IgD-negative memory B cell (primary cell): ENCODE data around the gene ETV3L. TPM values are rescaled to one million over a fixed set of nuclear protein-coding genes. Genes with fewer than 3 reads are reported as not detected.

Experiments used
- H3K27ac Mint-ChIP-seq, 3 donors: one replicate each; pipeline ENCODE4 v1.8.0; 2020 to 2022; ENCODE audit warnings: mild to moderate bottlenecking in 3 of 3, mixed read lengths in 3 of 3, moderate library complexity in 1 of 3
- H3K27me3 Mint-ChIP-seq: one replicate; pipeline ENCODE4 v1.8.0; 2021; ENCODE audit warnings: mixed read lengths
- H3K36me3 Mint-ChIP-seq: one replicate; pipeline ENCODE4 v1.8.0; 2020; ENCODE audit warnings: mild to moderate bottlenecking, mixed read lengths
- H3K4me1 Mint-ChIP-seq, 3 donors: one replicate each; pipeline ENCODE4 v1.8.0; 2020 to 2022; ENCODE audit warnings: mixed read lengths in 3 of 3, mild to moderate bottlenecking in 1 of 3
- H3K4me3 Mint-ChIP-seq, 4 donors: one replicate each; pipeline ENCODE4 v1.8.0; 2020 to 2022; ENCODE audit warnings: mild to moderate bottlenecking in 4 of 4, mixed read lengths in 4 of 4, moderate library complexity in 3 of 4
- H3K9me3 Mint-ChIP-seq, 3 donors: one replicate each; pipeline ENCODE4 v1.8.0; 2020 to 2021; ENCODE audit warnings: mixed read lengths in 3 of 3, mild to moderate bottlenecking in 1 of 3
- polyA plus RNA-seq: library from polyadenylated mRNA; unstranded; fragments of 300-500 nt; fragmentation: Illumina TruSeq; gene quantifications from one replicate; pipeline ENCODE4 v1.2.3, GENCODE V29; 2021

ETV3L gene
- polyA plus RNA-seq, 1 donor from 2014 or later: not detected

- Mint-ChIP-seq H3K36me3 (peaks cover 3% of the 10 kb centered on the region), H3K27ac (no peak overlapping the region), H3K4me3 (no peak overlapping the region), H3K27me3 (peaks cover 2% of the 10 kb centered on the region), H3K4me1 (peaks cover 4 to 9% (median 7%) of the 10 kb centered on the region in 3 donors), H3K9me3 (no peaks in the 10 kb centered on the region)
Observed at GRCh38 chr1:157115429-157115838, 15.8 kb upstream of the ETV3L start.

GRCh38 chr1:157114183-157115121 lies 14.8 kb upstream of the ETV3L start:
- Mint-ChIP-seq H3K27me3 (peaks cover 9% of the 10 kb centered on the region), H3K4me1 (peaks cover 4 to 9% (median 7%) of the 10 kb centered on the region in 3 donors), H3K9me3 (no peaks in the 10 kb centered on the region), H3K27ac (peak overlapping the region in 1 of 3 donors; percentile 19), H3K36me3 (peaks cover 3% of the 10 kb centered on the region), H3K4me3 (no peak overlapping the region)

DNA sequence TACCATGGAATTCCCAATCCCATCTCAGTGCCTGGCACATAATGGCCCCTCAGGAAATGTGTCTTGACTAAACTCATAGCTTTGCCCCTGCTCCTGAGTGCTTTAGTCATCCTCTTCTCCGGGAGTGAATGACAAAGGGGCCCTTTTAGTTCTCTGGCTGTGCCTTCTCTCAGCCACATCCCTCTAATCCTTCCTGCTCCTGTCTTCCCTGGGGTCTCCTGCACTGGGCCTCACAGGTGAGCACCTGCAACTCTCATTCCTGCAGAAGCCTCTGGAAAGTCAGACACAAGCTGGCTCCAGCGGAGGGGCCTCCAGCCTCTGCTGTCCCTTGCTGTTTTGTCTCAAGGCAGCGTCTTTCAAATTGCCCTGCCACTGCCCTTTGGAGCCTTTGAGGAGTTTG lies 14.0 kb upstream of the ETV3L start:
- H3K27ac Mint-ChIP-seq: no peak overlapping the region
- H3K4me1 Mint-ChIP-seq: peaks cover 4 to 9% (median 7%) of the 10 kb centered on the region in 3 donors
- no peak overlapping the region for H3K4me3 Mint-ChIP-seq
- no peaks in the 10 kb centered on the region for H3K9me3 Mint-ChIP-seq
- peaks cover 3% of the 10 kb centered on the region for H3K36me3 Mint-ChIP-seq
- peaks cover 16% of the 10 kb centered on the region for H3K27me3 Mint-ChIP-seq

DNA sequence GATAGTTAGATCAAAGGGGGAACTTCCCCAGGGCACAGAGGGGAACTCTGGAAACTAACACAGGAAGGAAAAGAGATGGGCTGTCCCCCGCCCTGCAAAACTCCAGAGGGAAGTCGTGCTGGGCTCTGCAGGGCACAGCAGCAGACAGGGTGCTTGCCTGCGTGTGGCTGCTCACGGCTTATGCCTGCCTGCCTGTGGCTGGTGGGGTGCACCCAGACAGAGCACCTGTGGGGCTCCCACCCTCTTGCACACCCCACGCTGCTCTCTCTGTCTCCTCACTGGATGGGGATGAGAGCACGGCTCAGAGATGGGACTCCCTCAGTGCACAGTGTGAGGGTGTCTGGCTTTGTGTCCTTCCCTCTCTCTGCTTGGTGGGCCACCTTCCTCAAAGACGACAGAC lies 13.5 kb upstream of the ETV3L start:
- Mint-ChIP-seq H3K27ac (no peak overlapping the region), H3K4me1 (peaks cover 4 to 9% (median 7%) of the 10 kb centered on the region in 3 donors), H3K9me3 (no peaks in the 10 kb centered on the region), H3K27me3 (peaks cover 21% of the 10 kb centered on the region), H3K4me3 (peak overlapping the region in 1 of 4 donors; percentile 35), H3K36me3 (peaks cover 3% of the 10 kb centered on the region)

GRCh38 chr1:157112186-157112867 lies 12.7 kb upstream of the ETV3L start:
- Mint-ChIP-seq H3K4me3 (no peak overlapping the region), H3K36me3 (peaks cover 3% of the 10 kb centered on the region), H3K9me3 (no peaks in the 10 kb centered on the region), H3K4me1 (peaks cover 1 to 3% (median 3%) of the 10 kb centered on the region in 3 donors), H3K27ac (peak overlapping the region in 1 of 3 donors; percentile 65), H3K27me3 (peaks cover 26% of the 10 kb centered on the region)

GRCh38 chr1:157111396-157112165 lies 12.0 kb upstream of the ETV3L start:
- peaks cover 3% of the 10 kb centered on the region for H3K36me3 Mint-ChIP-seq
- H3K4me3 Mint-ChIP-seq: no peak overlapping the region
- no peaks in the 10 kb centered on the region for H3K9me3 Mint-ChIP-seq
- no peak overlapping the region for H3K27ac Mint-ChIP-seq
- peaks cover 31% of the 10 kb centered on the region for H3K27me3 Mint-ChIP-seq
- H3K4me1 Mint-ChIP-seq: peaks cover 0 to 3% (median 0%) of the 10 kb centered on the region in 3 donors

DNA sequence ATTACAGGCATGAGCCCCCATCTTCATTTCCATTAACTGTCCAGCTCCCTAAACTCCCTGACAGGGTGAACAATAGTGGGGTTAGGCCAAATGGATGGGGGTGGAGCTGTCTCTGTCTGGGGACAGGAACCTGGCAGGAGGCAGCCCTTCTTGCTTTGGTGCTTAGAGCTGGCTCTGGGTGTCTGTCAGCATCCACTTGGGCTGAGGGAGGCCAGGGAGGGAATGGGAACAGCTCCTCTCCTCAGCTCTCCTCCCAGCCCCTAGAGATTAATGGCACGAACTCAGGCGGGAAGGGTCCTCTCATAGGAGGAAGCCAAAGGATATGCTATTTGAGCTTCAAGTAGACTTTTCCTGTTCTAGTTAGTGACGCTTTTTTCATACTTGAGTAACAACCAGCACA lies 11.1 kb upstream of the ETV3L start:
- Mint-ChIP-seq H3K4me3 (no peak overlapping the region), H3K4me1 (peaks cover 0 to 7% (median 0%) of the 10 kb centered on the region in 3 donors), H3K9me3 (no peaks in the 10 kb centered on the region), H3K27ac (no peak overlapping the region), H3K27me3 (peaks cover 31% of the 10 kb centered on the region), H3K36me3 (peaks cover 3% of the 10 kb centered on the region)

DNA sequence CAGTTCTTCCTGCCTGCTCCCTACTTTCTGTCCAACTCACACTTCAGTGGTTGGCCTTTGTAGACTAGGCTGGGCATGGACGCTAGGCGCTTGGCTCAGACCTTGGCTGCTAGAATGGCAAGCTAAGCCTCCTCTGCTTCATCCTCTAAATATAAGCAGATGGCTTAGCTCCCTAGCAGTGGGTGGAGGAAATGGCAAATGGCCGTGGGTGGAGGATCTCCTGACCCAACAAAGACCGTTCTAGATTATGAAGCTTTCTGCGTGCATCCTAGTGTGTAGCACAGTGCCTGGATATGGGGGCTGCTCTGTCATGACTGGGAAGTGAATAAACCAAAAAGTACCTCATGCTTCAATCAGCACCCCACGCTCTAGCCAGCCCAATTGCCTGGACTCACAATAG lies 10.4 kb upstream of the ETV3L start:
- H3K9me3 Mint-ChIP-seq: no peaks in the 10 kb centered on the region
- H3K27ac Mint-ChIP-seq: no peak overlapping the region
- H3K4me3 Mint-ChIP-seq: no peak overlapping the region
- H3K4me1 Mint-ChIP-seq: peaks cover 0 to 4% (median 0%) of the 10 kb centered on the region in 3 donors
- H3K36me3 Mint-ChIP-seq: no peaks in the 10 kb centered on the region
- peaks cover 31% of the 10 kb centered on the region for H3K27me3 Mint-ChIP-seq

GRCh38 chr1:157108448-157108847 lies 8.8 kb upstream of the ETV3L start:
- H3K4me1 Mint-ChIP-seq: peaks cover 0 to 4% (median 0%) of the 10 kb centered on the region in 3 donors
- H3K27me3 Mint-ChIP-seq: peaks cover 31% of the 10 kb centered on the region
- no peak overlapping the region for H3K4me3 Mint-ChIP-seq
- no peaks in the 10 kb centered on the region for H3K9me3 Mint-ChIP-seq
- H3K36me3 Mint-ChIP-seq: no peaks in the 10 kb centered on the region
- H3K27ac Mint-ChIP-seq: no peak overlapping the region

DNA sequence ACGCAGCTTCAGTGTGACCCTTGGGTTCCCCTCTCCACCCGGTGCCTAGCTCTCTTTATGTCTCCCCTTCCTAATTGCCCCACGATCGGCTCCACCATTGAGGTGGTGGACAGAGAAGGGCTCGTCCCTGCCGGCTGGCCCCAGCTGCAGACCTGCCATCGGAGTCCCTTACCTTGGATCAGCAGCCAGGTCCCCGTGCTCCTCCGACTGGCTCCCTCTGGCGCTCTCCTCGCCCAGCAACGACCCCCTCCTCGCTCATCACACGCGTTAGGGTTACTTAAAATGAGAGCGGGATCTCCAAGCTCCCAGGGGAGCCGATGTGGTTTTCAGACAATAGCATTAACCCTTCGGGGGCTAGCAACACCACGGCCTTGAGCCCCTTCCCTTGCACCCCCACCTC lies 8.1 kb upstream of the ETV3L start:
- no peak overlapping the region for H3K4me3 Mint-ChIP-seq

DNA sequence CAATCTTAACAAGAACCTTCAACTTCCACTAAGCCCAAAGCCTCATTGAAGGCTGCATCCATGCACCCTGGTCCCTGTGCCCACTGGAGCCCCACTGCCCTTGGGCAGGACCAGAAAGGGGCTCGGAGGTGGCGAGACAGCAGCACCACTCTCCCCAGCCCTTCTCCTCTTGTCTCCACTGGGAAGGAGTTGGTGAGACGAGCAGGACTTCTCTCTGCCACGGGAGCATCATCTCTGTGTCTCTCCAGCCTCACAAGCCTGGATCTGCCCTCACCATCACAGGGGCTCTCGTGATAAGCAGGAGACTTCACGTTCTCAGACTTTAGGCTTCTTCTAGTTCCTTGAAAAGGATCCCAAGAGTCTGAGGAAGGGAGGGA lies 7.2 kb upstream of the ETV3L start:
- H3K27me3 Mint-ChIP-seq: peaks cover 31% of the 10 kb centered on the region
- peaks cover 2% of the 10 kb centered on the region for H3K36me3 Mint-ChIP-seq
- no peaks in the 10 kb centered on the region for H3K9me3 Mint-ChIP-seq
- no peak overlapping the region for H3K27ac Mint-ChIP-seq
- peaks cover 0 to 4% (median 0%) of the 10 kb centered on the region in 3 donors for H3K4me1 Mint-ChIP-seq
- no peak overlapping the region for H3K4me3 Mint-ChIP-seq

More for the DNA sequence above, 8.1 kb upstream of the ETV3L start:
- Mint-ChIP-seq H3K27ac (no peak overlapping the region), H3K9me3 (no peaks in the 10 kb centered on the region), H3K4me1 (peaks cover 0 to 4% (median 0%) of the 10 kb centered on the region in 3 donors), H3K27me3 (peaks cover 31% of the 10 kb centered on the region), H3K36me3 (no peaks in the 10 kb centered on the region)

DNA sequence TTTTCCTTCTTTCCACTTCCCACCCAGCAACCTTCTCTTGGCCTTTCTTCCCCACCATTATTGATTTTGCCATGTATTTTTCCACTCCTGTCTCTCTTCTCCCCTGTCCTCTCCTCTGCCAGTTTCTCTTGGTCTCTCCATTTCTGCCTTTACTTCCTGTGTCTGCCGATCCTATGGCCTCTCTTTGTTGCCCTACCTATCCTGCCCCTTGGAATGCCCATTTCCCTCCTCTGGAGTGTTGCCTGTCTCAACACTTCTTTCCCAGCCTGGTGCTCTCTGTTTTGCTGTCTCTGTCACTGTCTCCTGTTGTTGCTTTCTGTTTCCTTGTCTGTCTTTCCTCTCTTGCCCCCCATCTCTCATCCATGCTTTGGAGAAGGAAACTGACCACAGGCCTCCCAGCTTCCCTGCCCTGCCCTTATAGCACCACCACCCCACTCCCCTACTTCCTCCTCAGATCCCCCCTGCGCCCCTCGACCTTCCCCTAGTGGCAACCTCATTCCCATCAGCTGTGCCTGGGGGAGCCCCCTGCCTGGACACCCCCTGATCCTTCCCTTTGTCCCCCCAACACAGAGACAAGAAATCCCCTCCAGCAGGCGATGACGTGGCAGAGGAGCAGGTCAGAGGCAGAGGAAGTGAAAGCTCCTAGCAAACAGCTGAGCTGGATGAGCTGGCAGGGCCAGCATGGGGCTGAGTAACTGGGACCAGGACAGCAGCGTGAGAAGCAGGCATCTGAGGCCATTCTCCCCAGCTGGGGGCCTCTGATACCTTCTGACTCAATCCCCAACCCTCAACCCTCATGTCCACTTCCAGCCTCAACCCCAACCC lies 6.6 kb upstream of the ETV3L start:
- H3K27ac Mint-ChIP-seq: no peak overlapping the region
- H3K27me3 Mint-ChIP-seq: peaks cover 31% of the 10 kb centered on the region
- H3K4me1 Mint-ChIP-seq: peaks cover 0 to 4% (median 0%) of the 10 kb centered on the region in 3 donors
- H3K4me3 Mint-ChIP-seq: no peak overlapping the region
- peaks cover 2% of the 10 kb centered on the region for H3K36me3 Mint-ChIP-seq
- H3K9me3 Mint-ChIP-seq: no peaks in the 10 kb centered on the region

DNA sequence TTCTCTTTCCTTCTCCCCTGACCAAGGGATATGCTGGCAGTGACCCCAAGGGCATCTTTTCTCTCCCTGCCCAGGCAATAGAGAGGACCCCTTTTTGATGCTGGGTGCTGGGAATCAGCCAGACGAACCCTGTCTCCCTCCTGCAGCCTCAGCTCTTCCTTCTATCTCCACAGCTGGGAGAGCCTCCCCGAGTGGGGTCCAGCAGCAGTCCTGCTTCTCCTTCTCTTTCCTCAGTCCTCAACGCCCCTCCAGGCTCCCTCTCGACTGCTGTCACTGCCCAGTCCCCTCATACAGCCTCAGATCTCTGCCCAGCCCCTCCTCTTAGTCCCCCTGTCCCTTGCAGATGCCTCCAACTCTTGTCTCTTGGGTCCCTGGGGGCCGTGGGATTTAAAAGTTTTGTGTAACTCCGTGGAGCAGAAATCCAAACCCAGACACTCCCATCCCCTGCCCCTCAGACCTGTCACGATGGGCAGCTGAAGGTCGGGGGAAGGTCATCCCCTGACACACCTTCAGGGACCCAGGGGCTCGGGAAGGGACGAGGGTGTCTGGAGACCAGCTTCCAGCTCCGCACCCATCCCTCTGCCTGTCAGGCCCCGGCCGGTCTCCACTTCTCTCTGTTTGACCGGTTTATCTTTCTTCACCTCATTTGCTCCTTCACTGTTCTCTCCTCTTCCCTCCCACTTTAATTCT lies 5.8 kb upstream of the ETV3L start:
- Mint-ChIP-seq H3K36me3 (peaks cover 5% of the 10 kb centered on the region), H3K27me3 (peaks cover 31% of the 10 kb centered on the region), H3K4me1 (peaks cover 0 to 4% (median 0%) of the 10 kb centered on the region in 3 donors), H3K27ac (no peak overlapping the region), H3K9me3 (no peaks in the 10 kb centered on the region), H3K4me3 (no peak overlapping the region)
